MM.1S (cell line): ENCODE results near the gene IFT22.

Source experiments
- DNase-seq: peaks from one replicate; pipeline ENCODE4 v3.0.0-alpha.2; 2015
- H2AFZ ChIP-seq: fragments of 300-600 bp; sonication (generic); 2 replicates; pipeline ENCODE4 v1.6.0; 2016; ENCODE audit warnings: antibody characterized with exemption, low read length
- H3F3A ChIP-seq: fragments of 300-600 bp; sonication (generic); 2 replicates; pipeline ENCODE4 v1.6.1; 2016; ENCODE audit warnings: mild to moderate bottlenecking, antibody characterized with exemption, low read length, moderate library complexity, mixed read lengths; ENCODE audit not compliant: insufficient read depth
- H3K27ac ChIP-seq: fragments of 300-600 bp; sonication (generic); 2 replicates; pipeline ENCODE4 v1.5.1; 2016; ENCODE audit warnings: mild to moderate bottlenecking, low read length
- H3K27me3 ChIP-seq: fragments of 300-600 bp; sonication (generic); replicated peaks from 2 replicates; pipeline ENCODE4 v1.6.0; 2016; ENCODE audit warnings: low read length; ENCODE audit not compliant: insufficient read depth
- H3K36me3 ChIP-seq: fragments of 300-600 bp; sonication (generic); replicated peaks from 2 replicates; pipeline ENCODE4 v1.6.1; 2016; ENCODE audit warnings: mild to moderate bottlenecking, low read length, mixed read lengths; ENCODE audit not compliant: insufficient read depth
- H3K4me1 ChIP-seq: fragments of 300-600 bp; sonication (generic); 2 replicates; pipeline ENCODE4 v1.6.1; 2016; ENCODE audit warnings: low read length, mixed read lengths
- H3K4me2 ChIP-seq: fragments of 300-600 bp; sonication (generic); 2 replicates; pipeline ENCODE4 v1.6.0; 2016; ENCODE audit warnings: low read depth, low read length
- H3K4me3 ChIP-seq: fragments of 300-600 bp; sonication (generic); 2 replicates; pipeline ENCODE4 v1.5.1; 2016; ENCODE audit warnings: low read length, mixed read lengths
- H3K79me2 ChIP-seq: fragments of 300-600 bp; sonication (generic); 2 replicates; pipeline ENCODE4 v1.6.1; 2016; ENCODE audit warnings: mixed run types, low read length, mixed read lengths
- H3K9ac ChIP-seq: fragments of 300-600 bp; sonication (generic); 2 replicates; pipeline ENCODE4 v1.6.1; 2016; ENCODE audit warnings: low read length, mixed read lengths
- H3K9me2 ChIP-seq: fragments of 300-600 bp; sonication (generic); replicated peaks from 2 replicates; pipeline ENCODE4 v1.6.1; 2016; ENCODE audit warnings: mild to moderate bottlenecking, low read length, mixed read lengths; ENCODE audit not compliant: insufficient read depth
- H3K9me3 ChIP-seq: fragments of 300-600 bp; sonication (generic); replicated peaks from 2 replicates; pipeline ENCODE4 v1.6.1; 2016; ENCODE audit warnings: mild to moderate bottlenecking, low read length, mixed read lengths; ENCODE audit not compliant: insufficient read depth
- H4K20me1 ChIP-seq: fragments of 300-600 bp; sonication (generic); 2 replicates; pipeline ENCODE4 v1.6.1; 2016; ENCODE audit warnings: mild to moderate bottlenecking, low read length, moderate library complexity, mixed read lengths; ENCODE audit not compliant: insufficient read depth
- CTCF ChIP-seq: fragments of 300-600 bp; sonication (generic); IDR thresholded peaks from 2 replicates; pipeline ENCODE4 v1.5.1; 2016; ENCODE audit warnings: antibody characterized with exemption, low read length, mixed read lengths
- EZH2 ChIP-seq: fragments of 300-600 bp; sonication (generic); optimal IDR thresholded peaks from 2 replicates; pipeline ENCODE3; 2017; ENCODE audit warnings: low read depth, mild to moderate bottlenecking, antibody characterized with exemption, low read length, mixed read lengths
- EZH2phosphoT487 ChIP-seq: fragments of 300-600 bp; sonication (generic); IDR thresholded peaks from 2 replicates; pipeline ENCODE4 v1.6.1; 2018; ENCODE audit warnings: antibody characterized with exemption, low read length

IFT22 gene

DNA sequence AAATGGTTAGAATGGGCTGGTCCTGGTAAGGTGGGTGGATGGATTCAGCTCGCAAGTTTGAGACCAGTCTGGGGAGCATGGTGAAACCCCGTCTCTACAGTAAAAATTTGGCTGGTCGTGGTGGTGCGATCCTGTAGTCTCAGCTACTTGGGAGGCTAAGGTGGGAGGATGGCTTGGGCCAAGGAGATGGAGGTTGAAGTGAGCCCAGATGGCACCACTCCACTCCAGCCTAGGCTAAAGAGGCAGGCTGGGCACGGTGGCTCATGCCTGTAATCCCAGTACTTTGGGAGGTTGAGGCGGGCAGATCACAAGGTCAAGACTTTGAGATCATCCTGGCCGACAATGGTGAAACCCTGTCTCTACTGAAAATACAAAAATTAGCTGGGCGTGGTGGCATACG lies 15.3 kb downstream of the IFT22 start:
- no peak overlapping the region for H2AFZ ChIP-seq
- H3F3A ChIP-seq, result no peaks in the 10 kb centered on the region
- no peaks in the 10 kb centered on the region for H3K9me3 ChIP-seq
- no peak overlapping the region for H3K4me3 ChIP-seq
- H3K27ac ChIP-seq, result no peak overlapping the region
- no peak overlapping the region for H3K4me2 ChIP-seq
- no peak for TF ChIP-seq EZH2
- H3K36me3 ChIP-seq, result no peaks in the 10 kb centered on the region
- no peaks in the 10 kb centered on the region for H3K9me2 ChIP-seq
- no peaks in the 10 kb centered on the region for H3K79me2 ChIP-seq
- H3K27me3 ChIP-seq, result peaks cover 53% of the 10 kb centered on the region
- H3K9ac ChIP-seq, result no peak overlapping the region
- H4K20me1 ChIP-seq, result no peaks in the 10 kb centered on the region
- no peaks in the 10 kb centered on the region for H3K4me1 ChIP-seq
- DNase-seq, result no peak

DNA sequence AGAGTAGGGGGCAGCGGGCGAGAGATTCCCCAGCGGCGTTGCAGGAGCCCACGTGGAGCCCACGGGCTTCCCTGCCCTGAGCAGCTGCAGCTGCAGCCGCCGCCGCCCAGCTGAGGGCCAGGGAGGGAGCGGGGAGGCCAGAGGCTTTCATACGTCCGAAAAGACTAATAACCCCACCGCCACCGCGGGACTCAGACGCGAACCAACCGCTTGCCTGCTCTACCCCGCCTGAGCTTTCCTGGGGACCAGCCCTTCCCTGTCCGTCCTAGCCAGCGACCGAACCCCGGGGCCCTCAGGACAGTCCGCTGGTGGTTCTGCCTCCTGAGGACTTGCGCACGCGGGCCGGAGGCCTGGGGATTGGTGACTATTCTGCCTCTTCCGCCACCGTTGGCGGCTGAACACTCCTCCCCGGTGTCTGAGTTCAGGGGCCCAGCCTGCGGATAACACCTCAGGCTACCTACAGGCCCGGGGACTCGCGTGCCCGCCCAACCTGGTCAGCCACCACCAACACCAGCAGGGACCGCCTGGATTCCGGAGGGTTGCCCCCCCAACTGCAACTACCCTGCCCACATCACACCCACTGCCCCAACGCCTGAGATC lies 18.4 kb downstream of the IFT22 start:
- no peak overlapping the region for H3K4me3 ChIP-seq
- H3K9me2 ChIP-seq, result no peaks in the 10 kb centered on the region
- H3K9me3 ChIP-seq, result no peaks in the 10 kb centered on the region
- no peaks in the 10 kb centered on the region for H3F3A ChIP-seq
- H3K9ac ChIP-seq, result no peak overlapping the region
- no peak overlapping the region for H2AFZ ChIP-seq
- no peaks in the 10 kb centered on the region for H4K20me1 ChIP-seq
- H3K27ac ChIP-seq, result no peak overlapping the region
- no peak for TF ChIP-seq CTCF
- no peak for TF ChIP-seq EZH2
- TF ChIP-seq EZH2phosphoT487, result no peak
- no peak overlapping the region for H3K4me2 ChIP-seq
- no peaks in the 10 kb centered on the region for H3K36me3 ChIP-seq
- peaks cover 84% of the 10 kb centered on the region for H3K27me3 ChIP-seq
- H3K4me1 ChIP-seq, result no peaks in the 10 kb centered on the region
- no peaks in the 10 kb centered on the region for H3K79me2 ChIP-seq
- no peak for DNase-seq

DNA sequence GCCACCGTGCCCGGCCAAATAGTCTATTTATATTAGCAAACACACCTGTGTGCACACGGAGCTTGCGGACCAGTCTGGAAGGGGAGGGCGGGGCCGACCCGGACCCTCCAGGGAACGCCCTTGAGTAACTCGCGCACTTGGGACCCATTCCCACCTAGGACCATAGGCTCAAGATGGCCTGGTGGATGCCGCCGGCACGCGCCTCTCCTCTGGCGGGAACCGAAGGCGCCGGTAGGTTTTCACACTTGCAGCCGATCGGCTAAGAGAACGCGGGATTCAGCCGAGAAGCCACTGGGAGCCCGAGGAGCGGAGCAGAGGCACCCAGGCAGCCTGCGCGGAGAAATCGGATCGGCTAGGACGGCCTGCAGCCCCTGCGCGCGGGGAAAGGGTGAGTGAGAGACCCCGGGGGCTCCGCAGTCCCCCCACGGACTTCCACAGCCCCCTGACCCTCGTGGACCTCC lies 18.9 kb downstream of the IFT22 start:
- Histone ChIP-seq H3K36me3 (no peaks in the 10 kb centered on the region), H2AFZ (no peak overlapping the region), H3K4me1 (no peaks in the 10 kb centered on the region), H3K9me2 (no peaks in the 10 kb centered on the region), H3K9me3 (no peaks in the 10 kb centered on the region), H3K9ac (no peak overlapping the region), H3K27me3 (peaks cover 87% of the 10 kb centered on the region), H3K4me2 (no peak overlapping the region), H4K20me1 (no peaks in the 10 kb centered on the region), H3K79me2 (no peaks in the 10 kb centered on the region), H3K4me3 (no peak overlapping the region), H3K27ac (no peak overlapping the region), H3F3A (no peaks in the 10 kb centered on the region)
- DNase-seq, result no peak
- TF ChIP-seq EZH2phosphoT487, result no peak
- no peak for TF ChIP-seq CTCF
- TF ChIP-seq EZH2, result no peak

DNA sequence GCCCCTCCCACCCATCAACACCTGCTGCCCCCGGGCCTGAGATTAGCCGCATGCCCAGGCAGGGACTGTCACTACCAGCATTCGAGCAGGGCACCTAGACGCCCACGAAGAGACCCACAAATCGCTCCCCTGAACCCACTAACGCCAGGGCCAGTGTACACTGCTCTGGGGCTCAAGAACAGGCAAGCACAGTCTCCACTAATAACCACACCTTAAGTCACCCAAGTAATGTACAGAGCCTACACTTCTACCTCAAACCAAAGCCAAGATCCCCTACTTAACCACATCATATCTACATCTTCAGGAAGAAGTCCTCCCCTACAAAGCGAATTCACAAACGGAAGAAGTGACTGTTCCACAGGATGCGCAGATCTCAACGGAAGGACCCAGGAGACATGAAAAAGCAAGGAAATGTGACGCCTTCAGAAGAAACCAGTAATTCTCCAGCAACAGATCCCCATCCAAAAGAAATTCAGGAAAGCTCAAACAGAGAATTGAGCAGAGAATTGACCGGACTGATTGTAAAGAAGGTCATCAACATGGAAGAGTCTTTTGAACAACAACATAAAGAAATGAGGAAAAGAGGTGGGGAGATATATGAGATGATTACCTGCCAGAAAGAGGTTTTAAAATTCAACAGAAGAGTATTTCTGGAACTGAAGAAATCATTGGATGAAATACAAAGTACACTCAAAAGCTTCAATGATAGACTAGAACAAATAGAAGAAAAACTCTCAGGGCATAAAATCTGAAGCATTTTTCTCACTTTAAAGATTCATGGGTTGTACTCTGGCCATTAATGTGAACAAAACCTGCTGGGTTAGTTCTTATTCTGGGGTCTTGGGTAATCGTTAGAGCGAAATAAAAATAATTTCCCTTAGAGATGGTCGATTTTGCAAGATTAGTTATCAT lies 20.9 kb downstream of the IFT22 start:
- Histone ChIP-seq H3K27me3 (peaks cover 87% of the 10 kb centered on the region), H3F3A (no peaks in the 10 kb centered on the region), H3K36me3 (no peaks in the 10 kb centered on the region), H3K4me2 (no peak overlapping the region), H3K4me3 (no peak overlapping the region), H3K9me2 (no peaks in the 10 kb centered on the region), H3K4me1 (no peaks in the 10 kb centered on the region), H4K20me1 (no peaks in the 10 kb centered on the region), H3K9ac (no peak overlapping the region), H3K79me2 (no peaks in the 10 kb centered on the region), H3K27ac (no peak overlapping the region), H2AFZ (no peak overlapping the region), H3K9me3 (no peaks in the 10 kb centered on the region)
- TF ChIP-seq EZH2phosphoT487 (no peak), EZH2 (no peak), CTCF (no peak)
- DNase-seq, result no peak
